Effector memory CD4-positive, alpha-beta T cell (primary cell): Measurements from ENCODE around the gene URGCP.

Experiments used
- DNase-seq, 3 donors: peaks; one replicate each; pipeline ENCODE4 v3.0.0-alpha.2; 2020
- H3K27ac ChIP-seq: 2 replicates; pipeline ENCODE4 v1.7.0; 2013; ENCODE audit warnings: mild to moderate bottlenecking, low read length, moderate library complexity; ENCODE audit not compliant: insufficient read depth, poor library complexity, severe bottlenecking
- H3K27me3 ChIP-seq: replicated peaks from 2 replicates; pipeline ENCODE4 v1.7.0; 2013; ENCODE audit warnings: mild to moderate bottlenecking, low read length; ENCODE audit not compliant: insufficient read depth, control insufficient read depth, poor library complexity, severe bottlenecking
- H3K36me3 ChIP-seq: 2 replicates; pipeline ENCODE4 v1.7.0; 2013; ENCODE audit warnings: mild to moderate bottlenecking, low read length, moderate library complexity; ENCODE audit not compliant: control insufficient read depth, insufficient read depth
- H3K4me1 ChIP-seq: 2 replicates; pipeline ENCODE4 v1.7.0; 2013; ENCODE audit warnings: low read length, mild to moderate bottlenecking; ENCODE audit not compliant: control insufficient read depth, insufficient read depth, poor library complexity, severe bottlenecking
- H3K4me3 ChIP-seq: 2 replicates; pipeline ENCODE4 v1.7.0; 2013; ENCODE audit warnings: low read length, low read depth, mild to moderate bottlenecking; ENCODE audit not compliant: insufficient read depth, poor library complexity, severe bottlenecking
- H3K9me3 ChIP-seq: 2 replicates; pipeline ENCODE4 v1.7.0; 2013; ENCODE audit warnings: mild to moderate bottlenecking, low read length, moderate library complexity; ENCODE audit not compliant: control insufficient read depth
- total RNA-seq, 3 donors: gene quantifications; one replicate each; lab custom pipeline; 2026; lab: John Stamatoyannopoulos, UW

The URGCP gene
- 28.4 to 33.7 (median 31.4) reads per million in 3 donors for total RNA-seq

GRCh38 chr7:43906331-43907010 lies at the start of gene URGCP:
Gene URGCP, minus strand, starts transcription at chr7:43906596. Its CDS starts 21 bp downstream, at chr7:43906575.
- peak; percentile 10 to 34 (median 31) for DNase-seq
- H3K9me3 ChIP-seq: no peaks in the 10 kb centered on the region
- peak within 1 kb of the TSS; percentile 62 for H3K27ac ChIP-seq
- peak within 1 kb of the TSS; percentile 53 for H3K4me3 ChIP-seq
- no peaks in the 10 kb centered on the region for H3K36me3 ChIP-seq
- no peaks in the 10 kb centered on the region for H3K27me3 ChIP-seq
- peaks cover 11% of the 10 kb centered on the region for H3K4me1 ChIP-seq

GRCh38 chr7:43956027-43956426 lies 49.6 kb upstream of the URGCP start:
- Histone ChIP-seq H3K27me3 (no peaks in the 10 kb centered on the region), H3K36me3 (peaks cover 9% of the 10 kb centered on the region), H3K27ac (no peak overlapping the region), H3K4me1 (peaks cover 4% of the 10 kb centered on the region), H3K9me3 (no peaks in the 10 kb centered on the region), H3K4me3 (no peak overlapping the region)
- no peak for DNase-seq

GRCh38 chr7:43954524-43955228 lies 48.3 kb upstream of the URGCP start:
- no peak overlapping the region for H3K27ac ChIP-seq
- H3K27me3 ChIP-seq: no peaks in the 10 kb centered on the region
- no peak for DNase-seq
- no peak overlapping the region for H3K4me3 ChIP-seq
- peaks cover 9% of the 10 kb centered on the region for H3K36me3 ChIP-seq
- peaks cover 4% of the 10 kb centered on the region for H3K4me1 ChIP-seq
- H3K9me3 ChIP-seq: no peaks in the 10 kb centered on the region

GRCh38 chr7:43953071-43953470 lies 46.7 kb upstream of the URGCP start:
- DNase-seq: no peak
- Histone ChIP-seq H3K4me1 (peaks cover 4% of the 10 kb centered on the region), H3K36me3 (peaks cover 13% of the 10 kb centered on the region), H3K4me3 (no peak overlapping the region), H3K27me3 (no peaks in the 10 kb centered on the region), H3K9me3 (no peaks in the 10 kb centered on the region), H3K27ac (no peak overlapping the region)

- peaks cover 13% of the 10 kb centered on the region for H3K36me3 ChIP-seq
- H3K4me3 ChIP-seq: no peak overlapping the region
- no peaks in the 10 kb centered on the region for H3K9me3 ChIP-seq
- no peak for DNase-seq
- no peak overlapping the region for H3K27ac ChIP-seq
- H3K4me1 ChIP-seq: peaks cover 4% of the 10 kb centered on the region
- no peaks in the 10 kb centered on the region for H3K27me3 ChIP-seq
These were observed 45.6 kb upstream of the URGCP start for GRCh38 chr7:43952028-43952427.

GRCh38 chr7:43944286-43944685 lies 37.9 kb upstream of the URGCP start:
- H3K4me1 ChIP-seq: no peaks in the 10 kb centered on the region
- no peaks in the 10 kb centered on the region for H3K9me3 ChIP-seq
- H3K27ac ChIP-seq: no peak overlapping the region
- peaks cover under 1% of the 10 kb centered on the region for H3K36me3 ChIP-seq
- H3K27me3 ChIP-seq: no peaks in the 10 kb centered on the region
- DNase-seq: no peak
- no peak overlapping the region for H3K4me3 ChIP-seq

- H3K9me3 ChIP-seq: no peaks in the 10 kb centered on the region
- H3K27me3 ChIP-seq: no peaks in the 10 kb centered on the region
- no peak overlapping the region for H3K27ac ChIP-seq
- H3K4me3 ChIP-seq: no peak overlapping the region
- no peaks in the 10 kb centered on the region for H3K36me3 ChIP-seq
- H3K4me1 ChIP-seq: no peaks in the 10 kb centered on the region
- no peak for DNase-seq
These were observed 37.2 kb upstream of the URGCP start for GRCh38 chr7:43943417-43944187.

GRCh38 chr7:43942997-43943396 lies 36.6 kb upstream of the URGCP start:
- no peaks in the 10 kb centered on the region for H3K9me3 ChIP-seq
- no peak for DNase-seq

GRCh38 chr7:43942250-43942649 lies 35.9 kb upstream of the URGCP start:
- H3K27me3 ChIP-seq: no peaks in the 10 kb centered on the region
- no peaks in the 10 kb centered on the region for H3K9me3 ChIP-seq
- H3K27ac ChIP-seq: no peak overlapping the region
- no peaks in the 10 kb centered on the region for H3K4me1 ChIP-seq
- H3K36me3 ChIP-seq: no peaks in the 10 kb centered on the region
- DNase-seq: no peak
- H3K4me3 ChIP-seq: no peak overlapping the region

More at GRCh38 chr7:43942997-43943396, 36.6 kb upstream of the URGCP start:
- Histone ChIP-seq H3K4me1 (no peaks in the 10 kb centered on the region), H3K36me3 (no peaks in the 10 kb centered on the region), H3K27ac (no peak overlapping the region), H3K4me3 (no peak overlapping the region), H3K27me3 (no peaks in the 10 kb centered on the region)
